ENCODE data around the gene RAPGEF6.
"Not testable (repeated sequence)": the region's sequence is repeated elsewhere in the genome, so short reads cannot be mapped to it uniquely, and the experiment has no call there.

RAPGEF6 gene

DNA sequence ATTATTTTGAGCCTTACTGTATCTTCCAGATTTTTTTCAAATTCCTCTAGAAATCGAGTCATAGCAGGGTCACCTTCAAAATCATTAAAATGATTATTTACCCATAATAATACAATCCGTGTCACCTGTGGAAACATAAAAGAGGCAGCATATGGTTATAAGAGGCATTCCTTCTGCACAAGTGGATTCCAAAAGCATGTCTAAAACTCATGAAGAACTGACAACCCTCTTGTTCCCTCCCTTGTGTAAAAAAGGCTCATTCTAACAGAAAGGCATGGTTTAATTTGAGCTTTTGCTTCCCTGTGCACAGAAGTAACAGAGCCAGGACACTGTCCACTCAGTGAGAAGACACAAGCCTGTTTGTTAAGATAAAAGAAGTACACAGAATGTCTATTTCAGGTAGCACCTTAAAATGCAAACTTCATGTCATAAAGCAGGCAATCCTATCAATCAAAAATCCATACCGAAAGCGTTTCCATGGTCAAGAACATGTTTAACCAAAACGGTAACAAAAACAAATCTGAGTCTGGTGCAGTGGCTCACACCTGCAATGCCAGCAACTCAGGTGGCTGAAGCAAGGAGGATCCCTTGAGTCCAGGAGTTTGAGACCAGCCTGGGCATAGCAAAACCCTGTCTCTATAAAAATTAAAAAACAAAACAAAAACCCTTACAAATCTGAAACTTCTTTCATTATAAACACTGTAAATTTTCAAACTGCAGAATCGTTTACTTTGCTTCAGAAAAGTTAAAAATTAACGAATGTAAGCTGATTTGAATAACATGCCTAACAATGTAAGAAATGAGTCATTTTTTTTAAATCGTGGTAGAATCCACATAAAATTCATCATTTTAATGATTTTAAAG is 139.3 kb downstream of the RAPGEF6 start:
- DNase-seq, result no peak

DNA sequence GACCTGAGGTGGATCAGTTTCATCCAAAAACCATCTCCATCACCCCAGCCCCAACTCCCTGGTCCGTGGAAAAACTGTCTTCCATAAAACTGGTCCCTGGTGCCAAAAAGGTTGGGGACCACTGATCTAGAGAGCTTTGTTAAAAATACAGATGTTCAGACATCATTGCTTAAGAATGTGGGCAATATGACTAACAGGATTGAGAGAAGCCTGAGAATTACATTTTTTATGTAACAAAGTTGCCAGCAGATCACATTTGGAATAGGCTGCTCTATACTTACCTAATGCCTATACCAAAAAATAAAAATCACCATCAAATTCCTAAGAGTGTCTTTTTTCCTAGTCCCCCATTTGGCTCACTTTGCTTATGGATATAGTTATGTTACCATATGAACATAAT is 143.3 kb downstream of the RAPGEF6 start:
- no peak for DNase-seq

DNA sequence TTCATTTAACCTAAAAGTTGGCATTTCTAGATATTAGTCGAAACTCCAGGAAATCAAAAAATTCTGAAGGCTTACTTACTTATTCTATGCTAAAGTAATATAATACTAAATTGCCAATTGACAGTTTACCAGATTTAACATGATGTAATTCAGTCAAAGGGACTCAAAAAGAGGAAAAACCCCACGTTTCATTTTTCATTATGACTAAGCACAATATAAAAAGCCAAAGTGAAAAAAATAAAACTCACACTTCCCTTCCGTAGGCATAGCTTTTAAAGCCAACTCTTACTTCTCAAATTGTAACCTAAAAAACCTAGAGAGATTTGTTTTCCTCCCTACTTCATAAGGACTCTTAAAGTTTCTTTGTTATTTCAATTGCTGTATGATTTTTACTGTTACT is 146.6 kb downstream of the RAPGEF6 start:
- no peak for DNase-seq

DNA sequence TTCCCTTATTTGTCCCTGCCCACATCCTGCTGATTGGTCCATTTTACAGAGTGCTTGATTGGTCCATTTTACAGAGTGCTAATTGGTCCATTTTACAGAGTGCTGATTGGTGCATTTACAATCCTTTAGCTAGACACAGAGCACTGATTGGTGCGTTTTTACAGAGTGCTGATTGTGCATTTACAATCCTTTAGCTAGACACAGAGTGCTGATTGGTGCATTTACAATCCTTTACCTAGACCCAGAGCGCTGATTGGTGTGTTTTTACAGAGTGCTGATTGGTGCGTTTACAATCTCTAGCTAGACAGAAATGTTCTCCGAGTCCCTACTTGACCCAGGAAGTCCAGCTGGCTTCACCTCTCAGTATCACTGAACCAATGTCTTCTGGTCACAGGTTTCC is 147.7 kb downstream of the RAPGEF6 start:
- not testable (repeated sequence) for DNase-seq

DNA sequence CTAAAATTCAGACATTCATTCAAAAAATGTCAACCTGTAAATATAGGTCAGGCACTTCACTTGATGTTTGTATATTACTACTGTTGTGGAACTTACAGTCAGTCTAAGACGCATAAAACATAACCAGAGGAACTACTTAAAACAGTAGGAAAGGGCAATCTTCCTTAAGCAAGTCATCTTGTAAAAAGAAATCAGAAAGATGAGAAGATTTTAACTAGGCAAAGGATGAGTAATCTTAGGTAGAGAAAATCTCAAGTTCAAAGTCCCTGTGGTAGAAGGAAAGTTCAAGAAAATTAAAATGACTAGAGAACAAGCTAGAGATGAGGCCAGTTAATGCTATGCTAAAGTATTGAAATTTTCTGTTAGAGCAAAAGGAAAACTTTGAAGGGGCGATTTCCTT is 152.4 kb downstream of the RAPGEF6 start:
- DNase-seq, result no peak

DNA sequence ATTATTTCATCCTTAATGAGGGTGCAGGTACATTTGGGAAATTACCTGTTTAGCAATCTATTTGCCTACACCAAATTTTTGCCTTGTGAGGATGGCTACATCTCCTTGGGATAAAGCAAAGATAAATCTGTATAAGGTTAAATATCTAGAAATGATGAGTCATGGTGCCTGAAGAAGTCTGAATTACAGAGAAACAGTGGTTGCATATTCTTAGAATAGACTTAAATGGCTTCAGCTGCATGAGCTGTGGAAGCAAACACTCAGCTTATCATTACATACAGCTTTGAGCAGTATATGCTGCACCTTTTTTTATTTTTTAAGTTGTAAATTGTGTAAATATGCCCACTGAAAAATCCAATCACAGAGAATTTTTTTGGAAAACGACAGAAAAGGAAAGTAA is 153.5 kb downstream of the RAPGEF6 start:
- no peak for DNase-seq

DNA sequence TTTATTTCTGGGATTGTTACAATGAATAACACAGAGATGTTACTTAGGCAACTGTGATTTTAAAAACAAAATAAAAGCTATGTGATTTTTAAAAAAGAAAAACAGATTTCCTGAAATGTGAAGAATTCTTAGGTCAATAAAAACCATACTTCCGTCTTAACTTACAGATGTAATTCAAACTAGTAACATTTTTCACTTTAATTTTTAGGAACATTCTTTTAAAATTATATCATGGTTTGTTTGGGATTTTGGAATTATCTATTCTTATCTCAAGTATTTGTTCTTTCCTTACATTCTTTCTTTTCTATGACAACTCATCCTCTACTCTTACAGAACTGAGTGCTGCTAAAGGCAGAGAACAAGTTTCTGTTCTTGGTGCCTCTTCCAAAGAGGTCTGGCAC is 159.5 kb downstream of the RAPGEF6 start:
- no peak for DNase-seq

DNA sequence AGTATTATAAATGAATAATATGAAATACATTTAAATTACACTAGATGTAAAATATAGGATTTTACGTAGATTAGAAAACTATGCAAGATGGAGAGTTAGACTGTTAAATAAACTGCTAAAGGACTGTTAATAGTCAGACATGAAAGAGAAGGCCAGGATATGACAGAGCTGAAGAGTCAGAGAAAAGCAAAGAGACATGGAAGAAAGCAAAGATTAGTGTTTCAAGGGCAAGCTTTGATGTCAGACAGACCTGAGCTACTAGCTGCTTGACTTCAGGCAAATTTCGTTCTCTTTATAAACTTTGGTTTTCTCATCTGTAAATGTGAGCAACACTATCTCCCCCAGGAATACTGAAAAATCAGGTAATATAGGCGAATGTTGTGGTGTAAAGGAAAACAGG is 161.3 kb downstream of the RAPGEF6 start:
- DNase-seq, result no peak

DNA sequence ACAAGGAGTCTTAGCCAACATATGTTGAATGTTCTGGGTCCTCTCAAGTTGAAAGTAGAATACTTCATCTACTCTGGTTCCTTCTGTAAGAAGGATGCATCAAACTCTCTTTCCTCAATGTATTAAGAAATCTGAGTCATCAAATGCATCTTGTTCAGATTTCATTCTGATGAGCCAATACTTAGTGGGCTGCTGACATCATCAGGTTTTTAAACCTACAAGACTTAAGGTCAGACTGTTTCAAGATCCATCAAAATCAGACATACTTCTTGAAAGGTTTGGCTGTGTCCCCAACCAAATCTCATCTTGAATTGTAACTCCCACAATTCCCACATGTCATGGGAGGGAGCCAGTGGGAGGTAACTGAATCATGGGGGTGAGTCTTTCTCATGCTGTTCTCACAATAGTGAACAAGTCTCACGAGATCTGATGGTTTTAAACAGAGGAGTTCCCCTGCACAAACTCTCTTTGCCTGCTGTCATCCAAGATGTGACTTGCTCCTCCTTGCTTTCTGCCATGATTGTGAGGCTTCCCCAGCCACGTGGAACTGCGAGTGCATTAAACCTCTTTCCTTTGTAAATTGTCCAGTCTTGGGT is 168.8 kb downstream of the RAPGEF6 start:
- DNase-seq, result no peak

DNA sequence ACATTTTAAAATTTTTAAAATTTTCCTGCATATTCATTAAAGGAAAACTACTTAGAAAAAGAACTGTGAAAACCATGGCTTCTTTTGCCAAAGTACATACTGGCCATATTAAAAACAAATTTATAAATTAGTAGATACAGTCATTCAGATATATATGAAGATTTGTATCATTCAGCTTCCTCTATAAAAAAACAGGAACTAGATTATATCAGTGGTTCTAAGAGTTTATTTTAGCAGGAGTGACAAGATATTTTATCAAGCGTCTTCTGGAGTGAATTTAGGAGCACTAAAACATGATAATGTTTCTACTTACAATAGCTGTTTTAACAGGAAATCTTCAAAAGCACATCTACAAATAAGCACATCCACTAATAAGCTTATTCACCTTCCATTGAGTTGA is 171.4 kb downstream of the RAPGEF6 start:
- no peak for DNase-seq

DNA sequence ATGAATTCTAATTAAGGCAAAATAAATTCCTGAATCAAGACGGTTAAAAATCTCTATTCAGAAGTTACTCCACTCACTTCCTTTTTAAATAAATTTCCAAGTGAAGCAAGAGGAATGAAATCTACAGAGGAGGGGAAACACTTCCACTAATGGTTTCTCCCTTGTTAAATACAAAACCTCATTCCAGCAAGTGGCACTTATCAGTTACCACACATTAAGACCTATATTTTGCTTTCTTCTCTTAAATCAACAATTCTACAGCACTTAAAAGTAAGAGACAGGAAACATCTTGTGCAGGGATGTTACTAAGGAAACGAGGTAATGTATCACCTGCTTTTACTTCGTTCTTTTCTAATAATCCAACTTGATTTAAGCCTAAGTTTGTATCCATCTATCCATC is 172.6 kb downstream of the RAPGEF6 start:
- no peak for DNase-seq

DNA sequence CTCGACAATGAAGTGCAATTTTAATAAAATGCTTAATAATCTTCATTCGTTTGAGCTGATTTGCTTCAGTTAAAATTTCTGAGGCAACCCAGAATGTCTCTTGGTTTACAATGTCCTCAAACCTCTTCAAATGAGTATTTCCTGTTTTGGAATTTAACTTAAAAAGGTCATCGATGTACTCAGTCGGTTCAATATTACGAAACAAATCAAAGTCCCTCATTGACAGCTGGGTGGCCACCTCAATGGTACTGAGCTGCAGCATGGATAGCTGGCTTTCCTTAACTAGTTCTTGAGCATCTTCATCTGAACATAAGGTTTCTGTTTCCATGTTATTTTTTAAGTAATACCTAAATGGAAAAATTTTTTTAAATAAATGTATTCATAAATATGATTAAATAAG is 173.3 kb downstream of the RAPGEF6 start:
- DNase-seq, result no peak

DNA sequence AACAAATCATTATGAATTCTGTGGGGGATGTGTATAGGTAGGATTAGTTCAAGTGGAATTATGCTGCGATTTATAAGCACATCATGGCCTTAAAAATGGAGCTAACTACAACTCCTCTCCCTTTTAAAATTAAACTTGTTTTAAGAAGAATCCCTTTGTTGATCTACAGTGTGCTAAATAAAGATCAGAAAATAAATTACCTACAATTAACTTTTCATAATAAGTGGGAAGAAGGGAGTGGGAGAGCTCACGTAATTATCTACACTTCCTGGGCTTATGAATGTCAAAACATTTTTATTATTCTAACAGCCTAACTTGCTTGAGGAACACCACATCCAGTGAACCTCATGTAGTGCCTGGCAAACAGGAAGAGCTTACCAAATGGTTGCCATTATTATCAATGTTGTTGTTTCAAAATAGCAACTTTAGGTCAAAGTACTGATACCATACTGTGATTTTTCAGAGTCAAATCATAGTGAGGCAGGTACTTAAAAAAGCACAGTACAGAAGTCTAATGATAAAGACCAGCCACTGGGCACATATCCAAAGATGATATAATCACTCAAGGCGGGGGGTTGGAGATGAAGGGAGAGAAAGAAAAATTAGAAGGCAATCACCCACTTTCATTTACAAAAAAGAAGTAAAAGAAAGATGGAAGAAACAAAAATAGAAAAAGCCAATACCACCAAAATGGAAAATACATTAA is 174.0 kb downstream of the RAPGEF6 start:
- DNase-seq, result no peak

DNA sequence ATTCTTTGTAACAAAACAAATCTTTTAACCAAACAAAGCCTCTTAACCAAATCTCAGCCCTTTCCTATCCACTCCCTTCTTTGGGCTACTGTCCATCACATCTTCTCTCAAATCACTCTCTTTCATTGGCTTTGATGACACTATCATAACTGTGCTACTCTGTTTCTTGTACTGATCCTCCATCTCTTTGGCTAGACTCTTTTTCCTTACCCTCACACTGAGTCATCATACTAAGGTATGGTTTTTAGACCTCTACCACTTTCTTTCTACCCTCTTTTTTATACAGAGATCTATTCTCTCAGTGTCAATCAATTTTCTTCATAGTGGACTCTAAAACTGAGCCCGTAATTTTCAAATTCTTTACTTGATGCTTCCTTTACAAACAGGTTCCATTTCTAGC is 174.9 kb downstream of the RAPGEF6 start:
- DNase-seq, result no peak

DNA sequence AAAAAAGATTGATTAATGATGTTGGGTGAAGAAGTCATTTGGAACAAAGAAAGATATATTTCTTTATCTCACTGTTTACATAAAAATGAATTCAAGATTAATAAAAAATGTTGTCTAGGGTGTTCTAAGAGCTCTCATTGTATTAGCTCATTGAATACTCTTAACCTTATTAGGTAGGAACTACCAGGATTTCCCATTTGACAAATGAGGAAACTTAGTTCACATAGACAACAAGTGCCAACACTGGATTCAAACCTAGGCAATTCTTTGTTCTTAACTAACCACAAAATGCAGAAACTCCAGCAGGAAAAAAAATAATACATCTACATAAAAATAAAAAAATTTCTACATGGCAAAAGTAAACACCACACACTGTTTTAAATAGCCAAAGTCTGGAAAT is 175.8 kb downstream of the RAPGEF6 start:
- no peak for DNase-seq

DNA sequence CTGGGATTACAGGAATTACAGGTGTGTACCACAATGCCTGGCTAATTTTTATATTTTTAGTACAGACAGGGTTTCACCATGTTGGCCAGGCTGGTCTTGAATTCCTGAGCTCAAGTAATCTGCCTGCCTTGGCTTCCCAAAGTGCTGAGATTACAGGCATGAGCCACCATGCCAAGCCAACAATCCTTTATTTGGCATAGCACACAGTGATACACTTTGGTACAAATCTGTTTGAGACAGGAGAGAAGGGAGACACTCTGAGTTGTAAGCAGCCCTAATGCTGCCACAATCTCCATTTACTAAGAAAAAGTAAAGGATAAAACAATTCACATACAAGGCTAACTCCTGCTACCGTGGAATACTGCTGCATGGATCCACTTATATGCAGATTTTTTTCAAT is 177.8 kb downstream of the RAPGEF6 start:
- DNase-seq, result no peak

DNA sequence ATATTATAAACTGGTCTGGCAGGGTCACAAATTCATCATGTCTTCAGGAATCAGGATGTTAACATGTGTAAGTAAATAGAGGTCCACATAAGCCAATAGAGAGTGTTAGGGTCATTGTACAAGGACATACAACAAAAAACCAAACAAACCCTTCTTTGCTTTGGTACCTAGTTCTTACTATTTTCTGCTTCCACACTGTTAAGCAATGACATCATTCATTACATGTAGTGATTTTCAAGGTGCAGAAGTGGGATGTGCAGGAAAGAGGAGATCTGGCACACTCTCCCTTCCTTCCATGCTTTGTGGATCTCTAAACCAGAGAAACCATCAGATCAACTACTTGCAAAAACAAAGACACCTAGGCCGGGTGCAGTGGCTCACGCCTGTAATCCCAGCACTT is 184.1 kb downstream of the RAPGEF6 start:
- DNase-seq, result no peak

DNA sequence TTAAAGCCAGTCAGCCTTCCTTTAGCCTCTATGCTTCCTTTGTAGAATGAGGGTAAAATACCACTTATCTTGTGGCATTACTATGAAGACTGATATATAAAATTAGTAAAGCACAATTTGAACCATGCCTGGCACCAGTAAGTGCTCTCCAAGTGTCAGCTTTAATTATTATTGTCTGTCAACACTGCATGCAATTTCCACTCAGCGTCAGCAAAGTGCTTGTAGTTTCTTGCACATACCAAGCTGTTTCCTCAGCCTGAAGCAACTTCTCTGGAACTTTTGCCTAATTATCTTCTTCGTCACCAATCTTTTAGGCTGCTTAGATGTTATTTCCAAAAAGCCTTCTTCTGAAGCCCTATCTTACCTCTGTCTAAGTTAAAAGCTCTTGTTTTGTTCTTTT is 193.8 kb downstream of the RAPGEF6 start:
- DNase-seq, result no peak

DNA sequence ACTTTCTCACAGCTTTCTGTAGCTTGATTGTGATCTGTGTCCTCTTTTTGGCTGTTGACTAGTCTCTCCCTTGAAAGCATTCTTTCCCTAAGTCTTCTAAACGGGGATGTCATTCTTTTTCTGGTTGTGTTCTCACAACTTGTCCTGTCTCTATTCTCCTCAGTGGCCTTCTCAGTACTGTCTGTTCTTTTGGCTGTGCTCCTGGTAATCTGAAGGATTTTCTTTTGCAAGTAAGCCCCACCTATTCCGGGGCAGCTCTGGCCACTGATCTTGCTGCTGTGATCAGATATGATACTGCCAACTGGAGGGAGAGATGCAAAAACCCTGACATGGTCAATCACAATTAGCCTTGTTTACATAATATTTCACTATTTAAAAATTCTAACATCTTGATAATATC is 198.9 kb downstream of the RAPGEF6 start:
- DNase-seq, result no peak

DNA sequence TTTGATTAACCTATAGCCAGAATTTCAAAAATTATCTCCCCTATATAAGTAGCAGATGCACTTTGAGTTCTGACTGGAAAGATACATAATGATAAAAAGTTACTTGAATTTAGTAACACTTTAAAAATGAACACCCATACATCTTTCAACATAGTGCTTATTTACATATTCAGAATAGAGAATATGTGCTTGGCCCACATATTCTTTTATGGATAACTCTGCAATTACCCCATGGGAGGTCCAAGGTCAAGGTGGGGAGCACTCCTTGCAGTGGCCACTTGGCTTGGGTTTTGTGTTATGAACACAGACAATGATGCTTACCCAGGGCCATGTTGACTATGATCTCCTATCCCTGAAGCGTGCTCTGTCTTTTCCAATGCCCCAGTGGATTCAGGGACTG is 201.9 kb downstream of the RAPGEF6 start:
- DNase-seq, result no peak

DNA sequence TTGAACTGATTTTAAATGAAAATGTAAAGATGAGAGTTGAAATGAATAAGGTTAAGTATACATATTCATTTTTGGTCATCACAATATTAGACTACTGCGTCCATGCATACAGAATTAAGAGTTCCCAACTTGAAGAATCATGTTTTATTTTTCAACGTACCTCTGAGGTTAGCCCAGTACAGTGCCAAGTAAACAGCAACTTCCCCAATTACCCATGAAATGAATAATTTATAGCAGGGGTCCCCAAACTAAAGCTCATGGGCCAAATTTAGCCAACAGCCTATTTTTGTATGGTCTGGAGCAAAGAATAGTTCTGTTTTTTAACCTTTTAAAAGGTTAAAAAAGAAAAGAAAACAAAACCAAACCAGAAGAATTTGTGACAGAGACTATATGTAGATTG is 203.2 kb downstream of the RAPGEF6 start:
- no peak for DNase-seq

DNA sequence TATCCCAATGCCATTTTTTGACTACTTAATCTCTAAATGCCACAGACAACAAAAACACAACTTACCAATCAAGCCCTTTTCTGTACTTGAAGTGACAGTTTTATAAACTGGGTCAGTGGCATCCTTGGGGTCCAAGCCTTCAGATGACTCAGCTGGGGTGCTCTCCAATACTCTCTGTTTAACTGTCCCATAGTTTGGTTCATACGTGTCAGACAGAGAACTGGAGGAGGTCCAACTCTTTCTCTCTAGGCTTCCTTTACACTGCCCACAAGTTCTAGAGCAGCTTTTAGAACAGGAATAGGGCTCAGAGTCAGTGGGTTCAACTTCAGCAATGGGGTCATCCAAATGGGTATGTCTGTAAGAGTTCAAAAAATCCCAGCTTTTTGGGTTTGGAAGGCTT is 204.2 kb downstream of the RAPGEF6 start:
- no peak for DNase-seq

DNA sequence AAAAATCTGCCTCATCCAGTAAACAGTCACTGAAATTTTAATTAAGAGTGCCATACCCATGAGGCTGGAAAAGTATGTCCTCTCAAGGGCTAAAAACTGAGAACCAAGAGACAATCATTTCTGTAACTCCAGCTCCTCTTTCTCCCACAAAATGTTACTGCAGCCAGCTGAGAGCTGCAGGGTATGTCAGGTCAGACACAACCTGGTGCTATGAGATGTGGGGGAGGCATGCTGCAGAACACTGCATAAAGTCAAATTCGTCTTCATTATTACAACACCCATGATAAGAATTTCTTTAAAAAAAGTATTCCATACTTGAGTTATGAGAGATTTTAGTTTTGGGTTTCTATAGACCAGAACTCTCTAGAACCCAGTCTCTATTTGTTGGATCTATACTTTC is 209.0 kb downstream of the RAPGEF6 start:
- no peak for DNase-seq

DNA sequence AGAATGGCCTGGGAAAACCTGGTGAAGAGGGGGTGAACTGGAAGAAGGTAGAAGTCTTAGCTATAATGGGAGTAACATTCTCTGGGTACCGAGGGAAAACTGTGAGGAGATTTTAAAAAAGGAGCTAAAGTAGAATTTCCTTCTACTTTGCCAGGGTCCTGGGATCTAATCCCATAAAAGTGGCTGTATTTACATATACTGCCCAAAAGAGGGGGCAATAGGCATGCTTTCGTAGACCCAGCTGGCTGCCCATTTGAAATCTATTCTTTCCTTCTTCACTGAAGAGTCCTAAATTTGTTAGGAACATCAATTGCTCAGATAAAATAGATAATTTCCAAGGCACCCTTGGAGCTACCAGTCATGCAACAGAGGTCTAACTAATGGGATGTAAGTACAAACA is 212.0 kb downstream of the RAPGEF6 start:
- DNase-seq, result no peak

Measured in activated gamma-delta T cell (primary cell).